ENCODE data around the gene SEMA3C. TPM values are rescaled to one million over a fixed set of nuclear protein-coding genes. Genes with fewer than 3 reads are reported as not detected.

Gene SEMA3C
- total RNA-seq, 8 experiments from 2014 or later, result 32.2 to 219 (median 49.9) TPM

DNA sequence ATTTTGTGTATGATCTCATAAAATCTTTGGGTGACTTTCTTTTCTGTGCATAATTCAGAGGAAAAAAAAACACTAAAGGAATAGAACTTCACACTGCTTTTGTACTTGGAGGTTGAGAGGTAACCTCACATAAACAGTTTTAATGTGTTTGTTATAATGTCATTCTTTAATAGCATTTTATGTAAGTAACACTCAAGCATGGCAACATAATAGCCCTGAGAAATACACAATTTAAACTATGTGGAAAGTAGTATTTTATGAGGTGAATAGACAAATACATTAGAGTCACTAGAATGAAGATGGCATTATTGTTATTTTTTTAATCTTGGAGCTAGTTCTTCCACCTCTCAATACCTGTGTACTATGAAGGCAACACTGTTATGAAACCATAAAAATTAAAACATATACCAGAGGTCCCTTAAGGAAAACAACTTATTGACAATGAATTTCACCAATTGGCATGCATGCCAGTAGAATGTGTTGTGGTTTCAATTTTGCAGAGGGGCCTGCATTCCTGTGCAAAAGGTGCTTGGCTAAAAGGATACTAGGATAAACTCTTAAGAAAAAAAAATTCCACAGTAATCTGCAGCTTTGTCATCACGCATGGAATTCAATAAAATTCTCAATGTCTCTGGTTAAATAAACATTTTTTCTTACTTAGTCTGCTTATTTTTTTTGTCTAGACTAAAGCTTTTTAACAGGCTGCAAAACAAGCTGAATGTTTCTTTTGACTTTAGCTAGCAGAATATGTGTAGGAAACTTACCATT lies 177.9 kb downstream of the SEMA3C start:
- Histone ChIP-seq H3K27ac (no peak overlapping the region), H3K4me1 (replicated peaks in 1 of 2) (no peaks in the 10 kb centered on the region), H3K4me3 (no peak overlapping the region)
- ATAC-seq (replicated peaks in 6 of 8), result no peak
- in situ Hi-C loops (cut with MboI; ENCODE audit: low pct_unique_long_range_greater_than_20kb in 2 of 9, low sequenced_read_pairs in 9 of 9, unreplicated experiment in 9 of 9), result no loop called here
- 20 to 100% (median 72%) methylated on average over 1 of the region's 1 CpG for WGBS, 10 experiments

- Histone ChIP-seq H3K27ac (no peak overlapping the region), H3K4me3 (no peak overlapping the region), H3K4me1 (replicated peaks in 1 of 2) (peaks cover 11 to 22% of the 10 kb centered on the region in 2 donors)
- in situ Hi-C loops (cut with MboI; ENCODE audit: low pct_unique_long_range_greater_than_20kb in 2 of 9, low sequenced_read_pairs in 9 of 9, unreplicated experiment in 9 of 9), result no loop called here
- 56 to 96% (median 91%) methylated on average over 2 to 4 of the region's 4 CpGs; no CpG with 5 or more reads in 1 of the 10 experiments for WGBS, 10 experiments
- ATAC-seq (replicated peaks in 6 of 8), result peak in 1 of 8 experiments; percentile 18
Observed at GRCh38 chr7:80736371-80737125, 182.3 kb downstream of the SEMA3C start.

GRCh38 chr7:80735330-80735729 lies 183.5 kb downstream of the SEMA3C start:
- in situ Hi-C loops (cut with MboI; ENCODE audit: low pct_unique_long_range_greater_than_20kb in 2 of 9, low sequenced_read_pairs in 9 of 9, unreplicated experiment in 9 of 9), result no loop called here
- no peak for ATAC-seq (replicated peaks in 6 of 8)
- H3K4me3 ChIP-seq, result no peak overlapping the region
- H3K4me1 ChIP-seq (replicated peaks in 1 of 2), result peaks cover 11 to 22% of the 10 kb centered on the region in 2 donors
- no peak overlapping the region for H3K27ac ChIP-seq
- 67 to 100% (median 93%) methylated on average over 1 to 12 of the region's 12 CpGs; no CpG with 5 or more reads in 1 of the 10 experiments for WGBS, 10 experiments

- in situ Hi-C loops (cut with MboI; ENCODE audit: low pct_unique_long_range_greater_than_20kb in 2 of 9, low sequenced_read_pairs in 9 of 9, unreplicated experiment in 9 of 9), result no loop called here
- peak overlapping the region in 1 of 2 donors; percentile 56 for H3K27ac ChIP-seq
- 84 to 100% (median 91%) methylated on average over 4 of the region's 4 CpGs; no CpG with 5 or more reads in 1 of the 10 experiments for WGBS, 10 experiments
- H3K4me1 ChIP-seq (replicated peaks in 1 of 2), result peaks cover 11 to 22% of the 10 kb centered on the region in 2 donors
- no peak overlapping the region for H3K4me3 ChIP-seq
- no peak for ATAC-seq (replicated peaks in 6 of 8)
Observed at GRCh38 chr7:80734011-80734410, 184.8 kb downstream of the SEMA3C start.

DNA sequence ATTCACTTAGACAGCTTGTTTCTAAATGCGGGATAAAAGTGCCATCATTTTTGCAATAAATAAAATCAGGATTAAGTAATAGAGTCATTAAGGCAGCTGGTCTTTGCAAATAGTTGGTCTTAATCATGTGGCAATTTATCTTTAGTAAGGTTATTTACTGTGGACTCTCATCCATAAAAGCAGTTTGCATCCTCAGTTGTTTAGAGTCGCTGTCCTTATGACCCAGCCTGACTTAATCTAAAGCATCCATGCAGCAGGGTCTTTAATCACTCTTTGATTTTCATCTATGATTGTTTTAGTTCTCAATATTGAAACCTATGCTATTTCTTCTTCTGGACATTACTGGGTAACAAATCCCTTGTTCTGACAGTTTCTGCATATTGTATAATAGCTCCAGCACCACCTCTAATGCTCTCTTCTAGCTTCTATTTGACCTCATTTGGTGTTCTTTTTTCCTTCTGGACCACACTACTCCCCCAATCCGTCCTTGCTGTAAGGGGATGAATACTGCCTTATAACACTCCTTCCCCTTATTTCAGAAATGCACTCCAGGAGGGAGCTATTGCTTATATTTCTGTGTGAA lies 185.4 kb downstream of the SEMA3C start:
- in situ Hi-C loops (cut with MboI; ENCODE audit: low pct_unique_long_range_greater_than_20kb in 2 of 9, low sequenced_read_pairs in 9 of 9, unreplicated experiment in 9 of 9), result no loop called here
- Histone ChIP-seq H3K27ac (peak overlapping the region in 1 of 2 donors; percentile 56), H3K4me3 (no peak overlapping the region), H3K4me1 (replicated peaks in 1 of 2) (peaks cover 11 to 22% of the 10 kb centered on the region in 2 donors)
- 40 to 85% (median 55%) methylated on average over 1 to 3 of the region's 3 CpGs for WGBS, 10 experiments
- ATAC-seq (replicated peaks in 6 of 8), result peak in 5 of 8 experiments; percentile 61 to 91 (median 83)

- H3K4me3 ChIP-seq, result no peak overlapping the region
- H3K4me1 ChIP-seq (replicated peaks in 1 of 2), result peaks cover 11 to 22% of the 10 kb centered on the region in 2 donors
- 34 to 83% (median 67%) methylated on average over 3 to 6 of the region's 6 CpGs; no CpG with 5 or more reads in 1 of the 10 experiments for WGBS, 10 experiments
- in situ Hi-C loops (cut with MboI; ENCODE audit: low pct_unique_long_range_greater_than_20kb in 2 of 9, low sequenced_read_pairs in 9 of 9, unreplicated experiment in 9 of 9), result no loop called here
- ATAC-seq (replicated peaks in 6 of 8), result no peak
- H3K27ac ChIP-seq, result no peak overlapping the region
Observed at GRCh38 chr7:80732630-80733029, 186.2 kb downstream of the SEMA3C start.

DNA sequence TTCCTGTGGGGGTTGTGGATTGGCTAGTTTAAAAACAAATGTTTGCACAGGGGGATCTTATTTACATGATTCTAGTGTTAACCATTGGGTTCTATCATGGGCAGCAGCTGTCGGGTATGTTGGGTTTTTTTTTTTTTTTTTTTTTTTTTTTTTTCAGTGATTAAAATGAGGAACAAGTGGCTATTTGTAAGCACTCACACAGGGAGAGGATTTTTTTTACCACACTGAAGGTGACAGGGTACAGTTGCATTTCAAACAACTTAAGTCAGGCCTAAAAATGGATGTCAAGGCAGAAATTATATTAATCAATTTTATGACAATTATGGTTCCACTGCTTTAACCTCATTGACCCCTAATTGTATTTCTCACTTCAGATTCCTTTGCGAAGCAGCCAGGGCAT lies 187.6 kb downstream of the SEMA3C start:
- no peak overlapping the region for H3K27ac ChIP-seq
- no peak for ATAC-seq (replicated peaks in 6 of 8)
- H3K4me3 ChIP-seq, result no peak overlapping the region
- WGBS, 10 experiments, result 43 to 100% (median 86%) methylated on average over 1 to 2 of the region's 2 CpGs; no CpG with 5 or more reads in 1 of the 10 experiments
- in situ Hi-C loops (cut with MboI; ENCODE audit: low pct_unique_long_range_greater_than_20kb in 2 of 9, low sequenced_read_pairs in 9 of 9, unreplicated experiment in 9 of 9), result no loop called here
- peaks cover 17 to 29% of the 10 kb centered on the region in 2 donors for H3K4me1 ChIP-seq (replicated peaks in 1 of 2)

- Histone ChIP-seq H3K4me1 (replicated peaks in 1 of 2) (peaks cover 31 to 44% of the 10 kb centered on the region in 2 donors), H3K4me3 (no peak overlapping the region), H3K27ac (no peak overlapping the region)
- WGBS, 10 experiments, result 29 to 100% (median 67%) methylated on average over 1 to 2 of the region's 2 CpGs; no CpG with 5 or more reads in 1 of the 10 experiments
- peak in 2 of 8 experiments; percentile 43 to 76 for ATAC-seq (replicated peaks in 6 of 8)
- in situ Hi-C loops (cut with MboI; ENCODE audit: low pct_unique_long_range_greater_than_20kb in 2 of 9, low sequenced_read_pairs in 9 of 9, unreplicated experiment in 9 of 9), result no loop called here
Observed at GRCh38 chr7:80729591-80730320, 189.1 kb downstream of the SEMA3C start.

DNA sequence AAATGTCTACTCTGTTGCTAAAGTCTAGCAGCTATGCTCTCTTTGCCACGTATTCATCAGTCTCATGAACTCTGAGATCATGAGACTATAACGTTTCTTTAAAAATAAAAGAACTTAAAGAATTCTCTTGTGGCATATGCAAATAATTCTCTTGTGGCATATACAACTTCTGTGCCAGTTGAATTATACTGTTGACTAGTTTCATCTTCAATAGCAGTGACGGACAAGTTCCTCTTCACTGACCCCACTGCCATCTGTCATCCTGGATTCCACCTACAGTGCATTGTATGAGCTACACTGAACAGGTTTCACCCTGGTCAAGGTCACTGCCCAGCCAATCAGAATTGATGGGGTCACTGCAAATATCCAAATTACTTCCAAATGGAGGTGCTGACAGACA lies 192.2 kb downstream of the SEMA3C start:
- peak in 1 of 8 experiments; percentile 10 for ATAC-seq (replicated peaks in 6 of 8)
- peaks cover 42 to 51% of the 10 kb centered on the region in 2 donors for H3K4me1 ChIP-seq (replicated peaks in 1 of 2)
- H3K27ac ChIP-seq, result no peak overlapping the region
- 39 to 100% (median 76%) methylated on average over 1 to 3 of the region's 3 CpGs; no CpG with 5 or more reads in 2 of the 10 experiments for WGBS, 10 experiments
- no peak overlapping the region for H3K4me3 ChIP-seq
- in situ Hi-C loops (cut with MboI; ENCODE audit: low pct_unique_long_range_greater_than_20kb in 2 of 9, low sequenced_read_pairs in 9 of 9, unreplicated experiment in 9 of 9), result no loop called here

- peak overlapping the region; percentile 22 to 48 for H3K27ac ChIP-seq
- in situ Hi-C loops (cut with MboI; ENCODE audit: low pct_unique_long_range_greater_than_20kb in 2 of 9, low sequenced_read_pairs in 9 of 9, unreplicated experiment in 9 of 9), result no loop called here
- no peak overlapping the region for H3K4me3 ChIP-seq
- 17 to 100% (median 75%) methylated on average over 1 to 4 of the region's 4 CpGs for WGBS, 10 experiments
- H3K4me1 ChIP-seq (replicated peaks in 1 of 2), result peaks cover 42 to 51% of the 10 kb centered on the region in 2 donors
- ATAC-seq (replicated peaks in 6 of 8), result peak in 5 of 8 experiments; percentile 60 to 84 (median 79)
Observed at GRCh38 chr7:80725181-80725611, 193.7 kb downstream of the SEMA3C start.

GRCh38 chr7:80724249-80724871 lies 194.5 kb downstream of the SEMA3C start:
- Histone ChIP-seq H3K27ac (peak overlapping the region; percentile 31 to 48), H3K4me1 (replicated peaks in 1 of 2) (peaks cover 42 to 51% of the 10 kb centered on the region in 2 donors), H3K4me3 (no peak overlapping the region)
- WGBS, 10 experiments, result 18 to 69% (median 30%) methylated on average over 1 to 4 of the region's 4 CpGs; no CpG with 5 or more reads in 2 of the 10 experiments
- in situ Hi-C loops (cut with MboI; ENCODE audit: low pct_unique_long_range_greater_than_20kb in 2 of 9, low sequenced_read_pairs in 9 of 9, unreplicated experiment in 9 of 9), result loop anchor here in 5 of 9 experiments (25.0 kb wide), 2 partner anchors 188 to 738 kb away; partner anchors contain the start of gene SEMA3C (in 3 of the 5)
- ATAC-seq (replicated peaks in 6 of 8), result peak in 6 of 8 experiments; percentile 12 to 60 (median 44)
